K562 (cell line): ENCODE measurements around the gene RSF1. TPM values are rescaled to one million over a fixed set of nuclear protein-coding genes. Genes with fewer than 3 reads are reported as not detected.

Source experiments
- ATAC-seq: fragments of 200-7000 bp; cut with Tn5 transposase; 3 replicates; pipeline ENCODE4 v1.9.1; 2020; ENCODE audit warnings: moderate library complexity
- BruUV-seq: library from RNA; stranded (reverse); fragments of 400-500 nt; replicated peaks from 2 replicates; lab custom pipeline; 2021; lab: Mats Ljungman, UMichigan
- CTCF ChIA-PET: fragments of 300-600 bp; formaldehyde crosslinking; extraction: SDS; loops from one replicate; lab custom pipeline; 2021; ENCODE audit warnings: low intra/inter-chr PET ratio; lab: Yijun Ruan, JAX
- POLR2A ChIA-PET: fragments of 300-600, 350-650 bp; sonication (Branson Sonifier 250); formaldehyde crosslinking; extraction: SDS; loops from one replicate; lab custom pipeline; 2021; ENCODE audit warnings: antibody characterized with exemption, inconsistent platforms; lab: Yijun Ruan, JAX
- DNase-seq, 4 experiments: peaks; one replicate each; pipeline versions ENCODE4 v3.0.0 to v3.0.0-alpha.2; 2011 to 2018; ENCODE audit warnings: low spot score in 3 of 4, mixed read lengths in 3 of 4; ENCODE audit errors: extremely low read depth in 1 of 4
- FAIRE-seq: peaks from 2 replicates; lab custom pipeline; 2011; peaks lifted over from hg19 to GRCh38; lab: Jason Lieb, UNC
- H2AFZ ChIP-seq: 2 replicates; pipeline ENCODE4 v1.6.0; 2011; ENCODE audit warnings: low read depth, low read length, control low read depth, inconsistent platforms
- H3K27ac ChIP-seq: fragments of 200-600 bp; 3 replicates; pipeline ENCODE4 v1.8.0; 2011; ENCODE audit warnings: low read depth, mild to moderate bottlenecking, control low read depth, inconsistent platforms, low read length, moderate library complexity, mixed read lengths; ENCODE audit errors: extremely low read depth
- H3K27me3 ChIP-seq, 2 experiments: fragments of 300-600 bp in 1 of 2; 2 replicates in 1 of 2; 3 replicates in 1 of 2; pipeline versions ENCODE4 v1.6.0 to v1.8.0; 2011; ENCODE audit warnings: inconsistent platforms in 2 of 2, low read length in 2 of 2, mild to moderate bottlenecking in 1 of 2, mixed read lengths in 1 of 2, moderate library complexity in 1 of 2; ENCODE audit not compliant: control insufficient read depth in 2 of 2, insufficient read depth in 2 of 2
- H3K36me3 ChIP-seq: fragments of 300-600 bp; 3 replicates; pipeline ENCODE4 v1.8.0; 2011; ENCODE audit warnings: mild to moderate bottlenecking, low read length, inconsistent platforms; ENCODE audit not compliant: control insufficient read depth, insufficient read depth
- H3K4me1 ChIP-seq, 2 experiments: fragments of 200-600 bp in 1 of 2; replicated peaks in 1 of 2; 2 replicates in 1 of 2; 3 replicates in 1 of 2; pipeline versions ENCODE4 v1.5.1 to v1.8.0; 2011; ENCODE audit warnings: inconsistent platforms in 2 of 2, low read length in 2 of 2, mild to moderate bottlenecking in 1 of 2, mixed read lengths in 1 of 2, moderate library complexity in 1 of 2; ENCODE audit not compliant: control insufficient read depth in 2 of 2, insufficient read depth in 2 of 2
- H3K4me2 ChIP-seq: 2 replicates; pipeline ENCODE4 v1.6.1; 2011; ENCODE audit warnings: low read length, control low read depth, inconsistent platforms, mixed read lengths; ENCODE audit not compliant: insufficient read depth
- H3K4me3 ChIP-seq: fragments of 200-600 bp; sonication (generic), shearing (Covaris generic); 2 replicates; pipeline ENCODE4 v1.5.1; 2016; ENCODE audit warnings: control low read depth, inconsistent platforms
- H3K79me2 ChIP-seq: fragments of 200-600 bp; 3 replicates; pipeline ENCODE4 v1.8.0; 2011; ENCODE audit warnings: low read length, inconsistent platforms; ENCODE audit not compliant: control insufficient read depth, insufficient read depth
- H3K9ac ChIP-seq, 2 experiments: 2 replicates each; pipeline versions ENCODE4 v1.6.0 to v1.6.1; 2011; ENCODE audit warnings: low read depth in 2 of 2, low read length in 2 of 2, control low read depth in 1 of 2, inconsistent platforms in 1 of 2, mild to moderate bottlenecking in 1 of 2, mixed read lengths in 1 of 2; ENCODE audit not compliant: insufficient read depth in 1 of 2
- H3K9me1 ChIP-seq: one replicate; pipeline ENCODE4 v1.6.0; 2011; ENCODE audit warnings: inconsistent platforms, mild to moderate bottlenecking, low read length, moderate library complexity; ENCODE audit not compliant: control insufficient read depth, insufficient read depth
- H3K9me3 ChIP-seq: replicated peaks from 2 replicates; pipeline ENCODE4 v1.5.1; 2011; ENCODE audit warnings: low read depth, low read length, inconsistent platforms; ENCODE audit not compliant: control insufficient read depth, insufficient read depth
- H4K20me1 ChIP-seq: replicated peaks from 2 replicates; pipeline ENCODE4 v1.6.1; 2011; ENCODE audit warnings: low read length, inconsistent platforms, mixed read lengths; ENCODE audit not compliant: control insufficient read depth, insufficient read depth
- ATF2 ChIP-seq: sonication (generic); formaldehyde crosslinking; IDR thresholded peaks from 2 replicates; pipeline ENCODE4 v1.8.1; 2022; ENCODE audit warnings: missing genetic modification reagents
- CEBPG ChIP-seq, 3 experiments: fragments of 200-800 bp in 1 of 3; sonication (Bioruptor generic) in 1 of 3; sonication (generic) in 1 of 3; formaldehyde crosslinking in 1 of 3; IDR thresholded peaks in 2 of 3; conservative IDR thresholded peaks in 1 of 3; 2 replicates each; pipeline versions ENCODE4 v1.6.1 to v1.8.0; 2016 to 2022; ENCODE audit warnings: missing compliant biosample characterization in 2 of 3, missing genetic modification characterization in 2 of 3, mild to moderate bottlenecking in 1 of 3, missing genetic modification reagents in 1 of 3
- DMBX1 ChIP-seq: fragments of 250-450 bp; sonication (Bioruptor Pico); IDR thresholded peaks from 2 replicates; pipeline ENCODE4 v1.8.0; 2022; ENCODE audit warnings: inconsistent platforms, mild to moderate bottlenecking, moderate library complexity, borderline replicate concordance
- HBP1 ChIP-seq: fragments of 450-650 bp; formaldehyde crosslinking; IDR thresholded peaks from 2 replicates; pipeline ENCODE4 v1.4.0; 2022; ENCODE audit warnings: missing genetic modification characterization
- HNRNPH1 ChIP-seq: fragments of 200-400 bp; formaldehyde crosslinking; optimal IDR thresholded peaks from 2 replicates; pipeline ENCODE3; 2017; ENCODE audit warnings: low read depth, mild to moderate bottlenecking, low read length, moderate library complexity
- NFE2 ChIP-seq: IDR thresholded peaks from 2 replicates; pipeline ENCODE4 v1.6.1; 2014; ENCODE audit warnings: antibody characterized with exemption, low read depth
- NR2C1 ChIP-seq, 2 experiments: fragments of 450-650 bp; IDR thresholded peaks; 2 replicates each; pipeline ENCODE4 v1.6.1; 2017; ENCODE audit warnings: mild to moderate bottlenecking in 2 of 2, antibody characterized with exemption in 1 of 2, inconsistent platforms in 1 of 2, missing compliant biosample characterization in 1 of 2, missing genetic modification characterization in 1 of 2
- RBBP5 ChIP-seq: fragments of 200-600 bp; sonication (generic); IDR thresholded peaks from 2 replicates; pipeline ENCODE4 v1.6.1; 2012; ENCODE audit warnings: borderline replicate concordance, mild to moderate bottlenecking, low read length, control low read depth, inconsistent platforms; ENCODE audit not compliant: insufficient read depth, poor library complexity, severe bottlenecking
- RHOXF2B ChIP-seq: fragments of 250-450 bp; sonication (Bioruptor Pico); conservative IDR thresholded peaks from 2 replicates; pipeline ENCODE4 v1.5.1; 2021
- SMAD1 ChIP-seq: fragments of 150-350 bp; IDR thresholded peaks from 2 replicates; pipeline ENCODE4 v1.6.1; 2014; ENCODE audit warnings: low read length, low read depth; ENCODE audit not compliant: partially characterized antibody
- SNAPC5 ChIP-seq: fragments of 250-450 bp; sonication (Bioruptor Pico); IDR thresholded peaks from 2 replicates; pipeline ENCODE4 v1.8.0; 2021; ENCODE audit warnings: moderate library complexity, mild to moderate bottlenecking, inconsistent platforms
- STAT5B ChIP-seq: fragments of 250-450 bp; sonication (Bioruptor Pico); IDR thresholded peaks from 2 replicates; pipeline ENCODE4 v1.8.0; 2021; ENCODE audit warnings: mild to moderate bottlenecking, inconsistent platforms
- YBX1 ChIP-seq: fragments of 450-650 bp; IDR thresholded peaks from 2 replicates; pipeline ENCODE4 v1.7.1; 2016; ENCODE audit warnings: mild to moderate bottlenecking
- ZMIZ1 ChIP-seq, 2 experiments: fragments of 150-350 bp in 1 of 2; IDR thresholded peaks; 2 replicates each; pipeline ENCODE4 v1.6.1; 2012 to 2016; ENCODE audit warnings: low read depth in 2 of 2, low read length in 2 of 2, mild to moderate bottlenecking in 1 of 2, moderate library complexity in 1 of 2
- ZNF75A ChIP-seq: fragments of 450-650 bp; formaldehyde crosslinking; IDR thresholded peaks from 2 replicates; pipeline ENCODE4 v1.4.0; 2020; ENCODE audit warnings: mild to moderate bottlenecking
- ZNF780A ChIP-seq: fragments of 250-450 bp; sonication (Bioruptor Pico); IDR thresholded peaks from 2 replicates; pipeline ENCODE4 v1.5.0; 2021; ENCODE audit warnings: mild to moderate bottlenecking
- WGBS: fragments of 100-300 bp; shearing (Covaris generic); methylation state at CpG from one replicate; pipeline ENCODE4 v1.1.6; 2016; ENCODE audit warnings: low coverage, mixed read lengths; ENCODE audit not compliant: insufficient coverage; ENCODE audit errors: missing lambda C conversion rate; 5-methylcytosine and 5-hydroxymethylcytosine counted together
- in situ Hi-C: fragments of 300-500 bp; cut with MboI; formaldehyde crosslinking; loops from 4 replicates; pipeline ENCODE4 v1.15.0; 2018; ENCODE audit warnings: inconsistent platforms, mixed read lengths
- intact Hi-C: fragments of 100-400 bp; cut with micrococcal nuclease; formaldehyde crosslinking; loops from 2 replicates; pipeline ENCODE4 v1.14.2; 2022
- polyA plus RNA-seq, 8 experiments: library from polyadenylated mRNA; depleted of rRNA in 4 of 8; stranded (reverse) in 5 of 8; unstranded in 3 of 8; fragments of >200 nt; fragmentation: Nextera tagmentation in 2 of 8; fragmentation: Illumina TruSeq in 1 of 8; extraction: Ambion mirVana in 2 of 8; extraction: Trizol in 1 of 8; gene quantifications; 2 replicates each; pipeline versions ENCODE4 v1.2.1 to v1.2.3, GENCODE V29; 2011 to 2014; ENCODE audit warnings: inconsistent platforms in 1 of 8, missing spikeins in 1 of 8
- total RNA-seq, 7 experiments: library from RNA; depleted of rRNA in 6 of 7; stranded (reverse); fragments of >200 nt in 6 of 7; fragmentation: Illumina TruSeq in 2 of 7; extraction: Trizol in 2 of 7; gene quantifications; 2 replicates each; pipeline versions ENCODE4 v1.2.1 to v1.2.3, GENCODE V29; 2011 to 2021; ENCODE audit warnings: low replicate concordance in 1 of 7

Gene RSF1
- total and polyA plus RNA-seq, 9 of the 15 experiments (the other 6 are each of a cell fraction or from before 2014, with no cell fraction given) = 9.7 to 63.6 (median 42.8) TPM

- FAIRE-seq = no peak
- no peak overlapping the region for H3K4me3 ChIP-seq
- H3K27ac ChIP-seq = no peak overlapping the region
- H3K4me1 ChIP-seq = peaks cover 0 to 5% of the 10 kb centered on the region in 2 experiments; a peak in 2 of 5 replicates
- intact Hi-C loops = loop anchor here (1.0 to 2.0 kb wide), 2 partner anchors 224 to 271 kb away; no protein-coding TSS in a partner anchor
- no peak overlapping the region for H2AFZ ChIP-seq
- H3K4me2 ChIP-seq = no peak overlapping the region
- POLR2A ChIA-PET = no interaction called here
- in situ Hi-C loops = no loop called here
- WGBS = 96% methylated on average over 2 of the region's 2 CpGs
- H3K9me1 ChIP-seq = no peaks in the 10 kb centered on the region
- ATAC-seq = no peak
- CTCF ChIA-PET = no interaction called here
- no TSS peak for BruUV-seq
- no peaks in the 10 kb centered on the region for H4K20me1 ChIP-seq
- peaks cover 71% of the 10 kb centered on the region for H3K79me2 ChIP-seq
- no peak overlapping the region for H3K9ac ChIP-seq
- peaks cover 4% of the 10 kb centered on the region; the same call in 2 of the 3 replicates for H3K36me3 ChIP-seq
- H3K9me3 ChIP-seq = no peaks in the 10 kb centered on the region
- no peaks in the 10 kb centered on the region for H3K27me3 ChIP-seq
- DNase-seq = no peak
- TF ChIP-seq NR2C1 (IDR thresholded peaks at IDR 0.05) (no peak), NR2C1 (tag; IDR thresholded peaks at IDR 0.05) (no peak), YBX1 (no peak), DMBX1 (no peak), ZNF780A (no peak), ZMIZ1 (IDR thresholded peaks at IDR 0.05; ENCODE audit: low read depth in 2 of 2, low read length in 2 of 2) (no peak), CEBPG (CRISPR knock-in tag; IDR thresholded peaks at IDR 0.05) (no peak), CEBPG (tag; conservative IDR thresholded peaks at IDR 0.05 in 1 of 2, IDR thresholded peaks at IDR 0.05 in 1 of 2) (no peak), ATF2 (no peak), SMAD1 (no peak), HBP1 (CRISPR knock-in tag) (no peak), HNRNPH1 (no peak), SNAPC5 (CRISPR knock-in tag) (no peak), ZNF75A (no peak), STAT5B (CRISPR knock-in tag) (no peak), NFE2 (no peak), RHOXF2B (CRISPR knock-in tag) (no peak), RBBP5 (no peak)
Measured at GRCh38 chr11:77775936-77776335, 44.6 kb downstream of the RSF1 start.
